GM18526 (cell line): ENCODE data around the gene TOP3A.

Experiments
- POLR2A ChIP-seq: IDR thresholded peaks from 3 replicates; pipeline ENCODE4 v1.6.1; 2011; ENCODE audit not compliant: insufficient read length; ENCODE audit errors: extremely low read depth

Gene TOP3A

DNA sequence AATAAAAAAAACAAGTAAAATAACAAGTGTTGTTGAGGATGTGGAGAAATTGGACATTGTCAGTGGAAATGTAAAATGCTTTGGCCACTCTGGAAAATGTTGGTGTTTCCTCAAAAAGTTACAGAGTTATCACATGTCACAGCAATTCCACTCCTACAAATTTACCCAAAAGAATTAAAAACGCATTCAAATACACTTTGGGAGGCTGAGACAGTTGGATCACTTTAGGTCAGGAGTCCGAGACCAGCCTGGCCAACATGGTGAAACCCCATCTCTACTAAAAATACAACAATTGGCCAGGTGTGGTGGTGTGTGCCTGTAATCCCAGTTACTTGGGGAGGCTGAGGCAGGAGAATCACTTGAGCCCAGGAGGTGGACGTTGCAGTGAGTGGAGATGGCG lies 5.6 kb downstream of the TOP3A start:
- no peak for TF ChIP-seq POLR2A

DNA sequence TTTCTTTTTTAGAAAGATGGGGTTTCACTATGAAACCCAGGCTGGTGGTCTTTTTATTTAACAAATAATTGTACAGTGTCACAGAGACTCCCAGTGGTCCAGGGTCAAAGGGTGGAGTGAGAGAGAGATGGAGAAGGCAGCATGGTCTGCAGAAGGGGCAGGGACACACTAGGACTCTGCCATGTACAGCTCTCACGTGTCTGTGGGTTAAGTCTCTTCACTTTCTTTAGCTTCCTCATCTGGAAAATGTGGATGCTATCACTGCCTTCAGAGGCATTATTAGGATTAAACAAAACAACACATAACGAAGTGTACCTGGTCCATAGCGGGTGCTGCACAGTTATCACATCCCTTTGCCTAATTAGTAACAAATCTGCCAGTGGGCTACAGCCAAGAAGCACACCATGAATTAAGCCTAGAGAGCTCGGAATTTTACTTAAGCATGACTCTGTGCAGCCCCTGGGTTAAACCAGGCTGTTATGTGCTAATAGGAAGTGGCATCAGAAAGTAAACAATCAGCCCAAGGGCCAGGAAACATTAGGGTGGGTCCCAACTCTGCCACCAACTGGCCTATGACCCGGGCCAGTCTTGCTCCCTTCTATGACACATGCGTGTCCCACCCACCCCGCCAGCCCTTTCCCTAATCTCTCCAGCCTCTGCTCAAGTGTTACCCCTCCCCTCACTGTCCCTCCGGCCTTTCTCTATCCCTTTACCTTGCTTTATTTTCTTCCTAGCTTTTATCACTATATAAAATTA lies 13.9 kb downstream of the TOP3A start:
- TF ChIP-seq POLR2A = no peak

DNA sequence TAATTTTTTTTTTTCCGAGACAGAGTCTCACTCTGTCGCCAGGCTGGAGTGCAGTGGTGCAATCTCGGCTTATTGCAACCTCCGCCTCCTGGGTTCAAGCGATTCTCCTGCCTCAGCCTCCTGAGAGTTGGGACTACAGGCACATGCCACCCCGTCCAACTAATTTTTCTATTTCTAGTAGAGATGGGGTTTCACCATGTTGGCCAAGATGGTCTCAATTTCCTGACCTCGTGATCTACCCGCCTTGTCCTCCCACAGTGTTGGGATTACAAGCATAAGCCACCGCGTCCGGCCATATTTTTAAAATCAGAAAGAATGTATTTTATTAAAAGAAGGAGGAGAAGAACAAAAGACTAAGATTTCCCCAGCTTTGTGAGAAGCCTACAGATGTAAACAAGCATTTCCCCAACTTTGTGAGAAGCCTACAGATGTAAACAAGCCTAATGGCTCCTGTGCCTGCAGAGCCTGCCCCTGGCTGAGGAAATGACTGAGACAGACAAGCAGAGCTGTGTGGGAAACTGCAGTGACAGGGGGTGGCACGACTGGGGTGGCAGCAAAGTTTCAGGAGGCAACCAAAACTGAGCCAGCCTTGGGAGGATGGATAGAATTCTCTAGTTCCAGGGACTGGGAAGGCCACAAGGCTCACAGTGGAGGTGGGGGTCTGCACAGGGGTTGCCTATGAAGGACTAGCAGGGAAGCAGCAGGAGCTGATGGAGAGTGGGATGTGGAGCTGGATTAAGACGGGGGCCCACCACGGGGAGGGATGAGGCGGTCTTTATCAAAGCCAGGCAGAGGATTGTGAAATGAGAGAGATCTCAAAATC lies 22.9 kb downstream of the TOP3A start:
- no peak for TF ChIP-seq POLR2A

DNA sequence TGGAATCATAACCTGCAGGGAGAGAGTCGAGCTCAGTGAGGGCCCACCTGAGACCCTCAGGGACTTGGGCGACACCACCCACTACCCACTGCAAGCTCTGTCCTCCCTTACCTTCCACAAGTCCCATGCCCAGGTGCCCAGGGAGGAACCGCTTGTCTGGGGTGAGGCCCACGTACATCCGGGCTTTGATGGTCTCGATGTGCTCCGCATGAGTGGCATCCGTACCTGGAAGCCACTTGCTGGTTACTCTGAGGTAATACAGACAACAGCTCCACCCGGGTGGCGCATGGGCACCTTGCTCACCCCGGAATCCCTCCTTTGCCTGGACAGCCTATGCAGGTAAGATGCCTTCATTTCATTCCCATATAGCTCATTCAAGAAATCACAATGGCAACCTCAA lies 29.5 kb downstream of the TOP3A start:
- TF ChIP-seq POLR2A = no peak

DNA sequence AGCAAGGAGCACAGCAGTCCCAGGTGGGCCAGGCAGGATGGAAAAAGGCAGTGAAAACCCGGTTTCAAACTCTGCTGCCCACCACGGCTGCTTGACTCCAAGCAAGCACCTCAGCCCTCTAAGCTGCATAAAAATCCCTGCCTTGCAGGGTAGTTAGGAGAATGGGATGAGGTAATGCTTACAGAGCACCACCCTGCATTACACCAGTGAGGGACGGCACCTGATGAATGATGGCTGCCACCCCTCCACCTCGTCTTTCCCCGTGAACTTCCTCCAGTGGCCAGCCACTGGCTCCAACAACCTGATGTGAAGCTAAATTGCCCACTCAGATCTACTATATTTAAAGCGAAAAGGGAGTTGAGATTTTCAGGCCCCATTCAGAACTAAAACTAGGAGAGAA lies 33.0 kb downstream of the TOP3A start:
- no peak for TF ChIP-seq POLR2A

DNA sequence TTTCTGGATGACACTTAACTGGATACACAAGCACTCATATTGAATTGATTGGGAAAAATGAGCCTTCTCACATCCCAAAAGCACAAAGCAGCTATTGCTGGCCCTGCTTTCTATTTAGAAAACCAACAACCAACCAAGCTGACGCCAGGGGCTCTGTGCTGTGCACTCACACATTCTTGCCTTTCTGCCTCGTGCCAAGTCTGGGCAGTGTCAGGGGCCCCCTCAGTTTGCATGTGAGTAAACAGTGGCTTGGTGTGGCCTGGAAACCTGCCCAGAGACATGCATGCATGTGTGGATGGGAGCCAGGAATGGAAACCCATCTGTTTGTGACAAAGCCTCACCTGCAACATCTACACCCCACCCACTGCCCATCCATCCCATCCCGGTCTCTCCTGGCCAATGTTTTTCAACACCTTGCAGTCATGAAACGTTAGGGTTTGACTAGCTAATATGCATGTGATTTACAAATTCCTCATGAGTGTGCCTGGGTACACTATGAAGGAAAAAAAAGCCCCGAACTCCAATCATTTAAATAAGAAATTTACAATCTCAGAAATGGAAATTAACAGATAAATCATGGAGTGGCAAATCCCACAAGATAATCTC lies 33.9 kb downstream of the TOP3A start:
- TF ChIP-seq POLR2A = no peak

DNA sequence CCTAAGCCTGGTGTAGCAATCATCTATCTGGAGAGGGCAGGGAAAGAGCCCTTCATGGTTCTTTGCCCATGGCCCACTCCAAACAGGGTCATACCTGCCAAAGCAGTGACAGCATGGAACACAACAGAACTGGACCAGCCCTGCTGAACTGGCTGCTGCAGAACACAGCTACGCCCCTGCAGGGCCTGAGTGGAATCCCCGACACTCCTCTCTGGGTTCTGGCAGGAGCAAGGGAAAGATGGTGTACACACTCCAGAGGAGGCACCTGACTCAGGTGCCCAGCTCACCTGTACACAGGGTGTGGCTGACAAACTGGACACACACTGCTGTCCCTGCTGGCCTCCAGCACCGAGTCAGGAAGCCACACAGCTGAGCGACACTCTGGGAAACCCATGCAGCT lies 34.5 kb downstream of the TOP3A start:
- no peak for TF ChIP-seq POLR2A

DNA sequence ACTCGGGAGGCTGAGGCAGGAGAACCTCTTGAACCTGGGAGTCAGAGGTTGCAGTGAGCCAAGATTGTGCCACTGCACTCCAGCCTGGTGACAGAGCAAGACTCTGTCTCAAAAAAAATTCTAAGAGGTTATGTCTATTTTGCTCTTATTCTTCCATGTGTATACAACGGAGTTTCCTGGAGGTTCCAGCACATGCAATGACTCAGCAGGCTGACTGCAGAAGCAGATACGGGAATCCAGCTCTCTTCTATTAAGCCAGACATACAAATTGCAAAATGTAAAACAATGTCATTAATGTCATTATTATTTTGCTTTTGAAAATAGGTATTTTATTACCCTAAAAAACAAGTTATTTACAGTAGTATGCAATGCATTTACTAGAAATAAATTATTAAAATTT lies 35.9 kb downstream of the TOP3A start:
- no peak for TF ChIP-seq POLR2A

DNA sequence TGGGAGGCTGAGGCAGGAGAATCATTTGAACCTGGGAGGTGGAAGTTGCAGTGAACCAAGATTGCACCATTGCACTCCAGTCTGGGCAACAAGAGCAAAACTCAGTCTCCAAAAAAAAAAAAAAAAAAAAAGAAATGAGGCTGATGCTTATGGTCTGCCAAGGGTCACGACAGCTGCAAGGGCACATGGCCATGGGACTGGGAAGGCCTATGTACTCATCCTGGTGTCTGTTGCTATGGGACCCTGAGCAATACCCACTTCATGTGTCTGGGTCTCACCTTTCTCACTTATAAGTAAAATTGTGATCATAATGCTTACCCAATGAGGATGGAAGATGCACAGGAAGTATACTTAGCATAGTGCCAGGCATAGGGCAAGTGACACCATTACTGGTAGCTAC lies 37.7 kb downstream of the TOP3A start:
- no peak for TF ChIP-seq POLR2A

DNA sequence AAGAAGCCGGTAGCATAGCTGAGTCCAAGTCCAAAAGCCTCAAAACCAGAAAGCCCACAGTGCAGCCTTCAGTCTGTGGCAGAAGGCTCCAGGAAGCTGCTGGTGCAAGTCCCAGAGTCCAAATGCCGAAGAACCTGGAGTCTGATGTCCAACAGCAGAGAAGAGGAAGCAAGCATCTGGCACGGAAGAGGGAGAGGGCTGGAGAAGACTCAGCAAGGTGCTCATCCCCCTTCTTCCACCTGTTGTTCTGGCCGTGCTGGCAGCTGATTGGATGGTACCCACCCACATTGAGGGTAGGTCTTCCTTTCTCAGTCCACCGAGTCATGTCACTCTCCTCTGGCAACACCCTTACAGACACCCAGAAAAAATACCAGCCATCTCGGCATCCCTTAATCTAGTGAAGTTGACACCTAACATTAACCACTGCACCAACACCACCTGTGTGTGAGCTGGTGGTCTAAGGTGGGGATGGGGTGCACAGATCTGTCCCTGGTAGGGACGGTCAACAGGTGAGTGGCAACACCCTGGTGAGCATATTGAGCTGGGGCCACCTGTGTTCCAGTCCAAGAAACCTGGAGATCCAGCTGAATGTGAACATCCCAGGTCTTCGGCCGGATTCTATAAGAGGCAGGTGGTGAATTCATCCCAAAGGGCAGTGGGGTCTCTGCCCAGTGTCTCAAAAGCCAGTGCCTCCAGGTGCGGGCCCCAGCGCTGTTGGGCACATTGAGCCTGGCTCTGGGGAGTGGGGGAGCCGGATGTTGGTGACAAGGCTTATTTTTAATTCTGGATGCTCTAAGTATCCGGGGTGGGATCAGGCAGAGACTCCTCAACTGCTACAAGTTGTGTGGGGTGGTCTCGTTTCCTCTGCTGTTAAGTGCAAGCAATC lies 44.5 kb downstream of the TOP3A start:
- no peak for TF ChIP-seq POLR2A

DNA sequence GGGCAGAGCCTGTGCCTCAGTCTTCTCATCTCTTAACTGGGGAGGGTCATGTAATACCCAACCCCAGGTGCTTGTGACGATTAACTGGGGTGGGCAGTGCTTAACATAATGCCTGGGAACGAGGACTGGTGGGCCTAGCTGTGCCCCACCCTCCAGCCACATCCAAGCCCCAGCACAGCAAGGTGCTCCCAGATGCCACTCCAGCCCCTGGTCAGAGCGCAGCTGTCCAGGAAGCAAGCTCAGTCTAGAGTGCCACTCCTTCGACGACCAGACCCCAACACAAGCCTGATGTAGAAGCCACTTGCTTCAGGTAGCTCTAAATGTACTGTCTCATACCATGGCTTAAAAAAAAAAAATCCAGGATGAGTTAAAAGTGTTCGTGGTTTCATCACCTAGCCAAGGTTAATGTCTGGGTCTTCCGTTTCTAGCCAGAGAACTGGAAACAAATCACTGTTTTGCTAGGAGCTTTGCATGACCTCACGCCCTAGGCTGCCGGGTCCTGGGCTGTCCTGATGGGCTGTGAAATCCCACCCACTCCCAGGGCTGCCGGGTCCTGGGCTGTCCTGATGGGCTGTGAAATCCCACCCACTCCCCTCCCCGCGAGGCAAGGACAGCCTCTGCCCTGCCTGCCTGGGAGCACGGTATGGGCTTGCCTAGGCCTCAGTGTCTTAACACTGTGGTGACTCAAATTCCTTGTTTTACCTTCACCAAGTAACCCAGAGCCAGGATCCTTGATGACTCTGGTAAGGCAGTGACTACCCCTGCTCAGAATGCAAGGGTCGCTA lies 46.7 kb downstream of the TOP3A start:
- TF ChIP-seq POLR2A = no peak

DNA sequence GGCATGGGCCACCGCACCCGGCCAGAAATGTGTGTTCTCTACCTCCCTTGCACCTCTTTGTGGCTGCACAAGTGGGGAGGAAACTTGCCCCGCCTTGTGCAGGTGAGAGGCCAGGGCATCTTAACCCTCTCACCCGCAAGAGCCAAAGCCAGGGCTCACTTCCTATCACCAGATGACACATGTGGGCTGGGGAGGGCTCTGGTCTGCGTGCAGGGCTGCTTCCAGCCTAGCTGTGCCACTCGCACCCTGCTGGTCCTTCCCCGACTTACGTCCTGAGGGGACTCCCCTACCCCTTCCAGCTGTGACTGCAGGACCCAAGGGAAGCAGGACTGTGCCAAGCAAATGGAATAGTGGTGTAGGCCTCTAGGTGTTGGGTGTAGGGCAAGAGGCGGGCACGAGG lies 47.4 kb downstream of the TOP3A start:
- no peak for TF ChIP-seq POLR2A

DNA sequence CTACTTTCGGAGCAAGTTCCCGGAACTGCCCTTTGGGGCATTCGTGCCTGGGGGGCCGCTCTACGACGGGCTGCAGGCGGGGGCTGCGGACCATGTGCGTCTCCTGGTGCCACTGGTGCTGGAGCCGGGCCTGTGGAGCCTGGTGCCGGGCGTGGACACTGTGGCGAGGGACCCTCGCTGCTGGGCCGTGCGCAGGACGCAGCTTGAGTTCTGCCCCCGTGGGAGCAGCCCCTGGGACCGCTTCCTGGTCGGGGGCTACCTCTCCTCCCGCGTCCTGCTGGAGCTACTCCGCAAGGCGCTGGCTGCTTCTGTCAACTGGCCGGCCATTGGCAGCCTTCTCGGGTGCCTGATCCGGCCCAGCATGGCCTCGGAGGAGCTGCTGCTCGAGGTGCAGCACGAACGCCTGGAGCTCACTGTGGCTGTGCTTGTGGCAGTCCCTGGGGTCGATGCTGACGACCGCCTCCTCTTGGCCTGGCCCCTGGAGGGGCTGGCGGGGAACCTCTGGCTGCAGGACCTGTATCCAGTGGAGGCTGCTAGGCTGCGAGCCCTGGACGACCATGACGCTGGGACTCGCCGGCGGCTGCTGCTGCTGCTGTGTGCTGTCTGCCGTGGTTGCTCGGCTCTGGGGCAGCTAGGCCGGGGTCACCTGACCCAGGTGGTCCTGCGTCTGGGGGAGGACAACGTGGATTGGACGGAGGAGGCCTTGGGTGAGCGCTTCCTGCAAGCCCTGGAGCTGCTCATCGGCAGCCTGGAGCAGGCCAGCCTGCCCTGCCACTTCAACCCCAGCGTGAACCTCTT lies 50.7 kb downstream of the TOP3A start:
- TF ChIP-seq POLR2A = no peak

DNA sequence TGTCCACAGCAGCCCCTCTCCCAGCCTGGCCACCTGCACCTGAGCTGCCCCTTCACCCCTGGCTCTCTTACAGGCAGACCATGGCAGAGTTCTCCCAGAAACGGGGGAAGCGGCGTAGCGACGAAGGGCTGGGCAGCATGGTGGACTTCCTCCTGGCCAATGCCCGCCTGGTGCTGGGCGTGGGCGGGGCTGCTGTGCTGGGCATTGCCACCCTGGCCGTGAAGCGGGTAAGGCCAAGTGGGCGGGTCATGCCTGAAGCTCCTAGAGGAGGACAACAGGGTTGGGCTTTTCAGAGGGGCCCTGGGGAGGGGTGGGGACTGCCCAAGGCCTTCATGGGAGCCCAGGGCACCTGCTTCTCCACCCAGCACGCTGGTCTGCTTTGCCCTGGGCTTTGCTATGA lies 52.2 kb downstream of the TOP3A start:
- TF ChIP-seq POLR2A = no peak
